NCI-H524 treated with DMSO at 0.1 percent for 48 hours (cell line): ENCODE data around the gene RAP1GAP.

Source experiments
- DNase-seq: peaks from one replicate; lab custom pipeline; 2025; lab: John Stamatoyannopoulos, UW

The RAP1GAP gene

DNA sequence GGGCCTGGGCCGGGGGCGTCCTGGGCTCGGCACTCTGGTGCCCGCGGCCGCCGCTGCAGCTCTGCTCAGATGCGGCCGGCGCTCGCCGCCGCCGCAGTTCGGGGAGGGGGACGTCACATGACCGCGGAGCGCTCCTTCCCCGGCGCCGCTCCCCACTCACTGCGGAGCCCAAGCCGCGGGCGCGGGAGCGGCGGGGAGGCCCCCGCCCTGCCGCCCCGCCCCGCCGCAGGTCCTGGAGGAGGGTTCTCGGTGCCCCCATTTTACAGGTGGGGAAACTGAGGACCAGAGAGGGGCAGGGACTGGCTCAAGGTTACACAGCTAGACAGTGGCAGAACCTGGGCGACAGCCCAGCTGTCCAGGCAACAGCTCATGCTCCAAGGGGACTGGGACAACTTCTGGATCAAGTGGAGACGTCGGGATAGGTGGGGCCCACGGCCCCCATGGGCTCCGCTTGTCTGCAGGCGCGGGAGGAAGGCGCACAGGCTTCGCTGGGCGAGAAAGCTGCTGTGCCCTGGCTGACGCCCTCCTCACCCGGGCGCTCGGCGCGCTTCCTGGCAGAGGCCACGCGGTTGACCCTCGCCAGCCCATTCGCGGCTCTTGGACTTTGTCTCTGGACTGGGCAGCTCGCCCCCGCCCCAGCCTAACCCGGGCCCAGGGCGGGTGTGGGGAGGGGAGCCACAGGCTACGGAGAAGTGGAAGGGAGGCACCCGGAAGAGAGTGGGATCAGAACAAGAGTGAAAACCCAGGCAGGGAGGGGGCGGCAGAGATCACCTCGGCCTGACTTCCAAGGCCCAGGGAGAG is at the start of gene RAP1GAP:
TSS of gene RAP1GAP (minus strand) at position 100 of the 801 bp plus-strand sequence. CDS start 49,325 bp downstream, outside the sequence.
- no peak for DNase-seq

DNA sequence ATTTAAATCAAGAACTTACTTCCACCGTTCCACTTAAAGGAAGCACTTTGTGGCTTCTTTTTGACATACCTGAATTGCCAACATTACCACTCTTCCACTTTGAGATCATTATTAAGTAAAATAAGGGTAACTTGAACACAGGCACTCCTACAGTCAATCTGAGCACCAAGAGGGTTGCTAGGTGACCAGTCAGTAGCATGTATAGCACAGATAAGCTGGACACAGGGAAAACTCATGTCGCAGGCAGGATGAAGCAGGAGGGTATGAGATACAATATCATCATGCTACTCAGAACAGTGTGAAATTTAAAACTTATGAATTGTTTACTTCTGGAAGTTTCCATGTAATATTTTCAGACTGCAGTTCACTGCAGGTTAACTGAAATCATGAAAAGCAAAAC is 47.0 kb upstream of the RAP1GAP start:
- no peak for DNase-seq

DNA sequence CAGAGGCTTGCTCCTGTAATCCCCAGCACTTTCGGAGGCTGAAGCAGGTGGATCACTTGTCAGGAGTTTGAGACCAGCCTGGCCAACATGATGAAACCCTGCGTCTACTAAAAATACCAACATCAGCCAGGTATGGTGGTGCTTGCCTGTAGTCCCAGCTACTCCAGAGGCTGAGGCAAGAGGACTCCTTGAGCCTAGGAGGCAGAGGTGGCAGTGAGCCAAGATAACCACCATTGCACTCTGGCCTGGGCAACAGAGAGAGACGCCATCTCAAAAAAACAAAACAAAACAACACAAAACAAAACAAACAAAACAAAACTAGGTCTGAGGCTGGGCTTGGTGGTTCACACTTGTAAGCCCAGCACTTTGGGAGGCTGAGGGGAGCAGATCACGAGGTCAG is 38.7 kb upstream of the RAP1GAP start:
- DNase-seq = no peak

DNA sequence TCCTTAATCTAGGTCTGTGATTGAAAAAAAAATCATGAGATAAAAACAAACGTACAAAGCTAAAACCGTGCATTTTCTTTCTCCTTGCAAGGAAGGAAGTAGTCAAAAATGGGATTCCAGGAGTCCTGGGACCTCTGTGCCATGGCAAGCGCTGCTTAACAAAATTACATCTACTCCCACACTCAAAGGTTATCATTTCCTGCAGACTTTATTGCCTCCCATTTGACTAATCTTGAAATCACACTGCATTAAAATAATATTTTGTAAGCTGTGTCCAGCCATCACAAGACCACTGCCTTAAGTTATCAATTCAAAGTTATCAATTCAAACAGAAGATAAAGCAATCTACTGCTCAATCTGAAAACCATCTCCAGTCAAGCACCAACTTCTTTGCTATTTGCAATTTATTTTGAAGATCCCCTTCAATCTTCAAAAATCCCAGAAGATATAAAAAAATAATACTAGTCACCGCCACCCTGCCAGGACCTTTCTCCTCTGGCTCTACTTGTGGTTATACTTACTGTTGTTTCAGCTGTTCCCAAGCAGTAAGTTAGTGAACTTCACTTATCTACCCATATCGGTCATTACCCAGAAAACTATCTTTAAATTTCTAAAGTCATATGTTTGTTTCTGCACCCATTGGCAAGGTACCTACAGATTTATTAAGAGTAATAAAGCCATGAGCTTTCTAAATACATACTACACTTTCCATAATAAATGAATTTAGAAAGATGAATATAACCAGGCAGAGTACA is 38.1 kb upstream of the RAP1GAP start:
- DNase-seq = no peak

DNA sequence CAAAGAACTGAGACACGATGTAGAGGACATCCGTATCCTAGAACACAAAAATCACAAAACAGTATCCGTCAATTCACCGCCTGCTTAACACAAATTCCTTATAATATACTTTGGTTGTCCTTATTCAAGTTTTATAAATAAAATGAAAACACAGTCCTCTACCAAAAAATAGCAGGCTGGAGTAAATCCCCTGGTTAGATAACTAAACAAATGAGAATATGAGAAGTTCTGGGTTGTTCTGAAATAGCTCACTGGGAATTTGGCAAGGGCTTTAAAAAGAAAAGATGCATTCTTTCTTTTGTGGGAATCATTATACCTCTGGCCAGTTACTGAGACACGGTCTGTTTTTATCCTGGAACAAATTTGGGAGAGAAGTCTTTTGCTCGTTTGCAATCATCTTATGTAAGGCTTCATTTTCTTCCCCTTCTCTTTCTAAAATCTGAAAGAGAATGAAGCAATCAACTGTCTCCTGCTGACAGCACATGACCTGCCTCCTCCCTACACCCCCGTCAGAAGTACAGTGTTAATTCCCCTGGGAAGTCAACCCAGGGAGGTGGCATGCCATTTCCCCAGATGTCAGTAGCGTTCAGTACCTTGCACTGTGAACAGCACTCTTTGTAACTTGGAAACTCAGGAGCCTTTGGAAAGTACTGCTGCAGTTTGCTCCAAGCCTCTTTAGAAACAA is 37.1 kb upstream of the RAP1GAP start:
- DNase-seq = no peak

DNA sequence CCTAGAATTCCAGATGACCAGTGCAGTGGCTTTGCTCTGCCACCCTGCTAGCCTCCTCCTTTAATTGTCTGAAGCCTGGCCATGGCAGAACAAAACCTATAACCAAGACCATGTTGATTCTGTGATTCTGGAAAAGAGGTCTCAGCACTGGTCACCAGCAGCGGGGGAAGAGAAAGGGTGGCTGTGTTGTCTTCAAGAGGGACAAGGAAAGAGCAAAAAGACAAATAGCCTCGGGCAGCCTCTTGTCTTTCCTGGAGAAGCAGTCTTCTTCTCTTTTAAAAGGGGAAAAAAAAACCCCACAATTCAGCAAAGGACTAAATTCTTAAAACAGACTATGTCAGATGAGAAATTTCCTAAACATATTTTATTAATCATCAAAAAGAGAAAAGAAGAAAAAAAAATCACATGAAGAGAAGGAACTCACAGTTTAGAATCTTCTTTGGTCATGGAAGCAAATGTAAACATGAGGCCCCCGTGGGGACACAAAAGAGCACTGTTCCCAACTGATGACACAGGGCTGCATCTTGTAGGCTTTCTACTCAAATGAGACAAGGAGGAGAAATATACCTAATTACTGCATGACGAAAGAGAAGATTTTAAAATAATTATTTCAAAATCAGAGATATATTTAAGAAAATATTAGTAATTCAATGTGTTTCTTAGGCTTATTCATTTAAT is 36.3 kb upstream of the RAP1GAP start:
- DNase-seq = no peak

DNA sequence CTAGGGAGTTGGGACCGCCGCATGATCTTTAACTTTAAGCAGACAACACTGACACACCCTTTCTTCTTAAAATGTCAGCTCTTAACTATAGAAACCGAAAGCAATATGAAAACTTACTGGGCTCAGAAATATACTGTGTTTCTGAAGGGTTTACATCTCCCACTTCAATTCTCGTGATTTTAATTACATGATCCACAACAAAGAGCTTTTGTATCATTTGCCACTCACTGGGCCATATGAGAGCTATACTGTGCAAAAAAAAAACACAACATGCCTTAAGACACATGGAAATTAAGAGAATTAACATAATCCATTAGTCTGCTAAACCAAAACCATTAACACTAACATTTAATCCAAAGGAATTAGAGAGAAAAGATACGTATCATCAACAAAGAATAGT is 35.0 kb upstream of the RAP1GAP start:
- DNase-seq = no peak

DNA sequence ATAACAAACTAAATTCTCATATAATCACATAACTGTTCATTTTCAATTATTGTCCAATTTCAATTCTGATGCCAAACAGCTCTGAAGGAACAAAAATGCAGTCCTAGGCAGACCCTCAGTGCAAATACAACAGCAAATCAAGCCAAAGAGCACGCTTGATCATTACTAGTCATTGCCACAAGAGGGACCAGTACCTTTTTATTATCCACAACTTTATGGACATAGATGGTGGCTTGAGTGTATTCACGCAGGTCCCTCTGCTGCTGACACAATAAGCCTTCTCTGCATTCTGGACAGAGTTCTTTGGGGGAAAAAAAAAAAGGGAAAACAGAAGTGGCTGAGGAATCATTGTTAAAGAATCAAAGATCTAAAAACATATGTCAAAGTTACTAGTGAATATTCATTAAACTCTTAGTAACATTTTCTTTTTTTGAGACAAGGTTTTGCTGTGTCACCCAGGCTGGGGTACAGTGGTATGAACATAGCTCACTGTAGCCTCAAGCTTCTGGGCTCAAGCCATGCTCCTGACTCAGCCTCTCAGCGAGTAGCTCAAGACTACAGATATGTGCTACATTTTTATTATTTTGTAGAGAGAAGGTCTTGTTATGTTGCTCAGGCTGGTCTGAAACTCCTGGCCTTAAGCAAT is 34.3 kb upstream of the RAP1GAP start:
- DNase-seq = no peak

DNA sequence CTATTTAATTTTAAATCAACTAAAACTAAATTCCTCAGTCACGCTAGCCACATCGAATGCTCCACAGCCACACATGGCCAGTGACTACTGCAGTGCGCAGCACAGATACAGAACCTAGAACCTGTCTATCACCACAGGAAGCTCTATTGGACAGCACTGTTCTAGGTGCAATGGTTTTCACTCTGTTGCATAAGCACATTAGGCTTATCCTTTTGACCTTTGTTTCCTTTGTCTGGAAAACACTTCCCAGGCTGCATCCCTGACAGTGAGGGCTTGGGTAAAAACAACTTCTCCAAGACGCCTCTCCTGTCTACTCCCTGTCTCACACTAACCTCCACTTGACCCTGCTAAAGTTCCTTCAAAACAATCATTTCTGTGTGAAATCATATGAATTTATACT is 33.6 kb upstream of the RAP1GAP start:
- DNase-seq = no peak

DNA sequence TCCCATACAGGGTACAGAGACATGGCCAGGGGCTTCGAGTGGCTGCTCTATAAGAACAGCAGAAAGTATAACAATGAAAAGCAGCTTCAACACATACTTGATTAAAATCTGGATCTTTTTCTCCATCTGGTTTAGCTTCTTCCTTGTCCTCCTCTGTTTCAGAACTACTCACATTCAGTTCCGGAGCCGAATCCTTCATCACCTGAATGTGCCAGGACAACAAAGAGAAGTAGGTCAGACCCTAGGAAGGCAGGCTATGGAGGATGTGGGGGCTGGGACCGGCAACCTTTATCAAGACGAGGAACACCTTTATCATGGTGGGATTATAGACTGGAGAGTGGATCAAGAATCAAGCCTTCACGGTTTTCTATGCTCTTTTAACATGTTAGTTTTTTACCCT is 32.2 kb upstream of the RAP1GAP start:
- DNase-seq = no peak

DNA sequence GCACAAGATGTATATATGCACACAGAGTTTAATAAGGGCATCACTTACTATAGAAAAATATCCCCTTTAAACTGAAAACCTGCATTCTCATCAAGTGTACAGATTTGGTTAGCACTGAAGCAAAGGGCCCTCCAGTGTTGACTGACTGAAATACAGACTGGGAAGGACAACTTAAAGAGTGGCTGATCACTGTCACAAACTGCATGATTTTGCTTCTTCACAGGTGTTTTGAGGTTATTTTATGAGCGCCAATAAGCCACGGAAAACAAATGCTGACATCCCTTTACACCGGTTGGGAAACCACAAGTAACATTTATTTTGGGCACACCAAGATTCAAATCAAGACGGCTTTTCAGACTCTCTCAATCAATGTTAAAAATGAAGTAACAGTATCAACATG is 30.9 kb upstream of the RAP1GAP start:
- DNase-seq = no peak

DNA sequence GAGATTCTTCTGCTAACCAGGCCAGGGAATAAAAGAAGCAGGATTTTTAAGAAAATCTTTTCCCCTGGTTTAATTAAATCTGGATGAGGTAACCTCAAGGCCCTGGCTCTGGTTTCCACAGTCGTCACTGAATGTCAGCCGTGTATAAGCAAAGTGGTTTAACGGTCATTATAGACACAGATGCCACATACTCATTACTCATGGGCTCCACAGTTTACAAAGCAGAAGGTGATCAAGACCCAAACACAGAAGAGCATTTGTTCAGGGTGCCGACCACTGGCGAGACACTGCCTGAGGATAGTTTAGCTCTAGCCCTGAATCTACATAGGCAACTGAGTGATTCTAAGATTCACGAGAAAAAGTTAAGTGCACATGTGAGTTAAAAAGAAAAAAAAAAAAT is 27.8 kb upstream of the RAP1GAP start:
- DNase-seq = no peak

DNA sequence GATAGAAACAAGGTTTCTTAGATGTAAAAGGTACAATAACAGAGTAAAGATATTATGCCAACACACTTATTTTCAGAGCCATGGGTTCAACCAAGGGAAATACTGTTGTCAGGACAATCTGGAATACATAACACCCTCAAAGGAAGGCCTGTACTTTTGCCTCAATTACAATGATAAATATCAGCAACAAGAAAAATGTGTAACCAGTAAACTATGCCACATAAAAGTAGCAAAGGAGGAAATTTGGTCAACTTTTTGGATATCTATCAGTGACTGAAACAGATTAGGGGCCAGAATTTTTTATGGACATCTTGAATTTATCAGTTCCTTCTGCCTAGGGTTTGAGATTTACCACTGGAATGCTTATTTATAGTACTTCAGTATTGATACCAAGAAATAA is 24.6 kb upstream of the RAP1GAP start:
- DNase-seq = no peak

DNA sequence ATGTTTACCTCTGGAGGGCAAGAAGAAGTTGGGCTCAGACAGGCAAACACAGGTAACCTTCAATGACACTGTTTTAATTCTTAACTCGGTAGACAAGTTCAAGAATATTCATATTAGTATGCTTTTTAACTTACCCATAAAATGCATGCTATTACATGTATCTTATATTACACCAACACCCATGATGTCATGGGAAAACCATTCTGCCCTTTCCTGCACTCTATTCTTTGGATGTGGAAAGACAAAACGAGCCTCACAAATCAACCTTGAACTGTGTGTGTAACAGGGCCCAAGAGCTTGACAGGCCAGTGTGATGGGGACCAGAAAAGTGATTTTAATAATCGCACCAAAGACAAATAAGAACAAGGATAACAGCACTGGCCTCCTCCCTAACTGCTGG is 22.6 kb upstream of the RAP1GAP start:
- DNase-seq = no peak

DNA sequence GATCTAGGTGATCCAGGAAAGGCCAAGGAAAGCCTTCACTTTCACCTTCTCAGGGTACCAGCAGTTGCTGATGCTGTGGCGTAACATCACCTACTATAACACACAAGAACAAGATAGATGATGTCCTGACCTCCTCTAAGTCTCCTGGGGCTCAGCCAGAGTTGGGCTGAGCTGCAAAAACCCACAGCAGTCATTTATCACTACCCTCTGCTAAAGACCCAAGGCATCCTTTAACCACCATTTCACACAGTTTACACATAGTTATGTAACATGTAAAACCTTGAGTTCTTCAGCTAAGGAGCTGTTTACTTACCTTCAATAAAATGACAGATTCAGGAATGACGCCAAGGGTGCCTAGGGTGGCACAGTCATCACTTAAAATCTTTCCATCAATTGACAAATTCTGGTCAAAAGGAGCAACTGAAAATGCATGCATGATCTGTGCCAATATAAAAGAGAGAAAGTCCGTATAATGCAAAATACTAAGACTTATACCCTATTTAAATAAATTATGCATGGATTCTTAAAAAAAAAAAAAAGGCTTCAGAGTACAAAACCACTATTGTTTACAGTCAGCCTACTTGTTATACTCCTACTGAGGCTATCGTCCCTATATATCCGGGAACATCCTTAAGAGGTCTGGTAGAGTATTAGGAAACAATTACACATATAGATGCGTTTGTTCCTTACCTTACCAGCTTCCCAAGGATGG is 20.7 kb upstream of the RAP1GAP start:
- DNase-seq = no peak

DNA sequence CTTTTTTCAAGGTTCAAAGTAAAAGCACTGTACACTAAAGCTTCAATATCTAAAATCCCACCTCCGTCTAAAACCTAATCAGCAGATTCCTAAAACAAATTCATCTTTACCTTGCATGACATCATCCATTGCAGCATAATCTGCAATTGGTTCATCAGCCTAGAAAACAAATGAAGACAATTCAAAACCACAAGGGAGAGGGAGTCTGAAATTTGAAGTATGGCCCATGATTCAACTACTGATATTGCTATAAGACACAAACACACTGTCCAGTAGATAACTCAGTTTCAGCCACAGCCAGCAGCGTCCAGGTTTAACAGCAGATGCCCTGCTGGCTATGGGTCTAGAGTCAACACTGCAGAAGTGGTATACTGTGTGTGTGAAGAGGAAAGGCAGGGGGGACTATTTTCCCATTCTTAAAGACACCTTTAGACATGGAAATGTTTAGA is 17.9 kb upstream of the RAP1GAP start:
- no peak for DNase-seq

DNA sequence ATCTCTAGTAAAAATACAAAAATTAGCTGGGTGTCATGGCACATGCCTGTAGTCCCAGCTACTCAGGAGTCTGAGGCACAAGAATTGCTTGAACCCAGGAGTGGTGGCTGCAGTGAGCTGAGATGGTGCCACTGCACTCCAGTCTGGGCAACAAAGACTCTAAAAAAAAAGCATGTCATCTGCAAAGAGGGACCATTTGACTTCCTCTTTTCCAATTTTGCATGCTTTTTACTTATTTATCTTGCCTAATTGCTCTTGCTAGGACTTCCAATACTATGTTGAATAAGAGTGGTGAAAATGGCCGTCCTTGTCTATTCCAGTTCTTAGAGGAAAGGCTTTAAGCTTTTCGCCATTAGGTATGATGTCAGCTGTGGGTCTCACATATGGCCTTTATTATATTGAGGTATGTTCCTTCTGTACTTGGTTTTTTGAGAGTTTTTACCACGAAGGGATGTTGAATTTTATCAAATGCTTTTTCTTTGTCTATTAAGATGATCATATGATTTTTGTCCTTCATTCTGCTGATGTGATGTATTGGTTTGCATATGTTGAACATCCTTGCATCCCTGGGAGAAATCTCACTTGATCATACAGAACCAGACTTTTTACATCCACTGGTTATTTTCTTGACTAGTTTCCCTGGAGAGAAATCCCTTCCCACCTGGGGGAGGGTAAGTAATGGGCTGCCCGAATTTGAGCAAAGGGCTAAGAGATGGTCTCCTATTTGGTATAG is 17.0 kb upstream of the RAP1GAP start:
- DNase-seq = no peak

DNA sequence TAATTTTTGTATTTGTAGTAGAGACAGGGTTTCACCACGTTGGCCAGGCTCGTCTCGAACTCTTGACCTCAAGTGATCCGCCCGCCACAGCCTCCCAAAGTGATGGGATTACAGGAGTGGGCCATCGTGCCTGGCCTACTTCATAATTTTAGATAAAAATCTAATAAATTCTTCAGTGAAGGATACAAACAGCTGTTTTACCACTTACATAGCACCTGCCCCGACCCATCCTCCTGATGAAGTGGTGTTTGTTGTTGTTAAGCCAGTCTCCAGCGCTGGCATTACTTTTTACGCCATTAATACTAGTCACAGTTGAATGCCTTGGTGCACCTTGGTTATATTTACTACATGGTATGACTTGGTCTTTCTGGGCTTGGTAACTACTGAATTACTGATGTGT is 12.3 kb upstream of the RAP1GAP start:
- DNase-seq = no peak

DNA sequence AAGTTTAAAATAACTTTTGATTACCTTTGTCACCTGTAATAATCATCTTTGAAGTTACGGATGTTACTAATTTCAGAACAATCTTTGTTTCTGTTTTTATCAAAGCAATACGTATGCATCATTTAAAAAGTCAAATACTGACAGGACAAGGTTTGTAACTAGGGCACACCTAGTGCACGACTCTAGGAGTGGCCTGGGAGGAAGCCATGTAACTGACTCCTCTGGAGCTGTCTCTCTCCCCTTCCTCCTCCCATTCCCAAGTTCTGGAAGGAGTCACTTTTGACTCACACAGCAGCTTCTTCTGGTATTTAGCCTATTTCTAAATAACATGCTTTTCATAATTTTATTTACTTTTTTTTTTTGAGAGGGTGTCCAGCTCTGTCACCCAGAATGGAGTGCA is 11.8 kb upstream of the RAP1GAP start:
- DNase-seq = no peak

DNA sequence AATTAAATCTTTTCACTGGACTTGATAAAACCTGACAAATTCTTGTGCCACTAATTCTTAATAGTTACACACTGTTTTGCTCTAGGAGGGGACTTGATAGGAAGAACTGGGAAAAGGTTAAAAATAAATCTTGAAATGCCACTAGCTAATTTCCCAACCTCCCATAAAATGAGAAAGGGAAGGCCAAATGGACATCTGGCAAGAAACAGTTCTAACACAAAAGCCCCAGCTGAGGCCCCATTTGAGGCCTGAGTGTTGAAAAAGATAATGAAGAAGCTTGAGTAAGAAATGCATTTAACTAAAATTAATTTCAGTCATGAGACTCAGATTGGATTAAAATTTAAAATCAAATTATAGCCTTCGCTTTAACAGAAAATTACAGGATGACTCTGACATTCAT is 11.2 kb upstream of the RAP1GAP start:
- no peak for DNase-seq
